Pancreas (tissue), 10 donors: ENCODE results near the gene RBM38. TPM values are rescaled to one million over a fixed set of nuclear protein-coding genes. Genes with fewer than 3 reads are reported as not detected.

ENCODE experiments used
- ATAC-seq, 4 donors: fragments of 200-7000 bp; cut with Tn5 transposase; one replicate each; pipeline versions ENCODE4 v1.8.0 to v1.9.1; 2020; ENCODE audit warnings: mild to moderate bottlenecking in 4 of 4, moderate library complexity in 4 of 4
- DNase-seq, 6 donors: peaks; one replicate each; pipeline ENCODE4 v3.0.0-alpha.2; 2020
- FAIRE-seq: peaks from 2 replicates; lab custom pipeline; 2012; peaks lifted over from hg19 to GRCh38; lab: Jason Lieb, UNC
- H3K27ac ChIP-seq, 4 donors: fragments of 200-600 bp; sonication (generic); 1 replicate in 3 of 4; 2 replicates in 1 of 4; pipeline versions ENCODE4 v1.5.0 to v1.8.0; 2020
- H3K27me3 ChIP-seq, 4 donors: fragments of 200-600 bp; one replicate each; pipeline ENCODE4 v1.8.0; 2021
- H3K36me3 ChIP-seq, 3 donors: fragments of 200-600 bp; sonication (generic) in 1 of 3; one replicate each; pipeline versions ENCODE4 v1.5.0 to v1.8.0; 2020 to 2021
- H3K4me1 ChIP-seq, 3 donors: fragments of 200-600 bp; one replicate each; pipeline ENCODE4 v1.8.0; 2021
- H3K4me3 ChIP-seq, 4 donors: fragments of 200-600 bp; sonication (generic) in 2 of 4; one replicate each; pipeline versions ENCODE4 v1.5.0 to v1.8.0; 2020 to 2021
- H3K9me3 ChIP-seq, 4 donors: fragments of 200-600 bp; one replicate each; pipeline ENCODE4 v1.8.0; 2021
- WGBS, 2 donors: extraction: QIAGEN DNeasy Blood & Tissue Kit; methylation state at CpG; one replicate each; pipeline ENCODE4 v1.1.7; 2013; 5-methylcytosine and 5-hydroxymethylcytosine counted together
- intact Hi-C, 3 donors: fragments of 100-400 bp; cut with DNase I; formaldehyde crosslinking; loops; one replicate each; pipeline versions ENCODE4 v1.11.1 to v1.14.2; 2022
- polyA plus RNA-seq, 2 donors: library from polyadenylated mRNA; stranded (reverse); fragments of 200-250 nt; gene quantifications; one replicate each; pipeline ENCODE4 v1.2.3, GENCODE V29; 2013
- total RNA-seq, 6 donors: library from RNA; stranded (reverse); fragmentation: NEBNext Ultra II Directional in 4 of 6; extraction: Animal tissue kit (Norgen Biotek cat#: 25700) in 4 of 6; gene quantifications; one replicate each; pipeline versions ENCODE4 v1.2.1 to v1.2.4, GENCODE V29; 2021 to 2023
- TF ChIP-seq, protein P1 (sequence below), 4 donors: fragments of 200-600 bp; sonication (generic) in 3 of 4; IDR thresholded peaks; one replicate each; pipeline versions ENCODE4 v1.5.0 to v1.8.0; 2021; ENCODE audit warnings: antibody characterized with exemption in 4 of 4
- donor health status: healthy with polysubstance abuse.
- donor health status: DM: no; HTN: no; CAD: no; lungs with moderate emphysema.
- donor health status: DM: no; HTN: no; CAD: no.
- donor health status: control.
- donor health status: control.
- donor health status: Bipolar disorder and iron deficiency.
- donor health status: DM: yes; HTN: yes; CAD: no.
- donor health status: DM: no; HTN: no; CAD: no.
- donor health status: DM: no; HTN: no; CAD: no.
- donor health status: DM: yes; HTN: yes; CAD: no.

RBM38 gene
- total and polyA plus RNA-seq, 8 donors, result 3.9 to 13.1 (median 6.2) TPM

DNA sequence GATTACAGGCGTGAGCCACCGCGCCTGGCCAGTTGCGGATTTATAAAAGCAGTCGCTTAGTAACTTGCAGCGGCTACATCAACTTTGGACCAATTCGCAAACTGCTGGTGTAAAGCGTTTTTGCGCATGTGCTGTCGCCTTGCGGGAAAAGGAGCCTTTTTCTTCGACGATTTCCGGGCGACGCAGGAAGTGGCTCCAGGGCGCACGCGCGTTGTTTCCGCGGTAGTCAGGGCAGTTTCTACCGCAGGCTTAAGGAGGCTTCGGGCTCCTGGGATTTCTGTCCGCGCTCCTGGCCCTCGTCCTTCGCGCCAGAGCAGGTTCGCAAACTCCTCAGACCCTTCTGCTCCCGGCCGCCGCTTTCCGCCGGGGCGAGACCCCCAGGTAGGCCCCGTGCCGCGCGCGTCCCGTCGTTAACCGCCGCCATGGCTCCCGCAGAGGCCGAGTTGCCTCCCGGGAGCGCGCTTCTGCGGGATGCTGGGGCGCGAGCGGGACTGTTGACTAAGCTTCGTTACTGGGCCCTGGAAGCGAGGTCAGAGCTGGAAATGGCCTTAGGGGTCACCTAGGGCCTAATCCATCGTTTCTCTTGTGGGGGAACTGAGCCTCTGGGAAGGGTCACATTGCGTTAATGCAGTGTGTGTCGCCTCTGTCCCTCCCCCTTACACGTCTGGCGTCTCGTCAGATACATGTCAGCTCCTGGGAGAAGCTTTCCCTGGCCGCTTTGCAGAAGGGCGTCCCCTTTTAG lies 40.0 kb upstream of the RBM38 start, which contains the start of gene RAE1:
RAE1 (plus strand) TSS at position 214 of the 742 bp plus-strand sequence. CDS start 2,784 bp downstream, outside the sequence.
- FAIRE-seq (no peak), ATAC-seq (peak; percentile 93 to 98 (median 96)), DNase-seq (peak; percentile 85 to 95 (median 90))
- Histone ChIP-seq H3K27me3 (no peaks in the 10 kb centered on the region), H3K4me1 (peaks cover 0 to 7% (median 0%) of the 10 kb centered on the region in 3 donors), H3K9me3 (no peaks in the 10 kb centered on the region), H3K4me3 (peak within 1 kb of the TSS; percentile 85 to 99 (median 94)), H3K36me3 (peaks cover 0 to 22% (median 0%) of the 10 kb centered on the region in 3 donors), H3K27ac (peak within 1 kb of the TSS; percentile 57 to 68 (median 64))
- WGBS, 2 donors, result 0% methylated on average over 64 of the region's 64 CpGs
- TF ChIP-seq, protein P1, sequence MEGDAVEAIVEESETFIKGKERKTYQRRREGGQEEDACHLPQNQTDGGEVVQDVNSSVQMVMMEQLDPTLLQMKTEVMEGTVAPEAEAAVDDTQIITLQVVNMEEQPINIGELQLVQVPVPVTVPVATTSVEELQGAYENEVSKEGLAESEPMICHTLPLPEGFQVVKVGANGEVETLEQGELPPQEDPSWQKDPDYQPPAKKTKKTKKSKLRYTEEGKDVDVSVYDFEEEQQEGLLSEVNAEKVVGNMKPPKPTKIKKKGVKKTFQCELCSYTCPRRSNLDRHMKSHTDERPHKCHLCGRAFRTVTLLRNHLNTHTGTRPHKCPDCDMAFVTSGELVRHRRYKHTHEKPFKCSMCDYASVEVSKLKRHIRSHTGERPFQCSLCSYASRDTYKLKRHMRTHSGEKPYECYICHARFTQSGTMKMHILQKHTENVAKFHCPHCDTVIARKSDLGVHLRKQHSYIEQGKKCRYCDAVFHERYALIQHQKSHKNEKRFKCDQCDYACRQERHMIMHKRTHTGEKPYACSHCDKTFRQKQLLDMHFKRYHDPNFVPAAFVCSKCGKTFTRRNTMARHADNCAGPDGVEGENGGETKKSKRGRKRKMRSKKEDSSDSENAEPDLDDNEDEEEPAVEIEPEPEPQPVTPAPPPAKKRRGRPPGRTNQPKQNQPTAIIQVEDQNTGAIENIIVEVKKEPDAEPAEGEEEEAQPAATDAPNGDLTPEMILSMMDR (IDR thresholded peaks at IDR 0.05), result no peak
- intact Hi-C loops, result no loop called here

DNA sequence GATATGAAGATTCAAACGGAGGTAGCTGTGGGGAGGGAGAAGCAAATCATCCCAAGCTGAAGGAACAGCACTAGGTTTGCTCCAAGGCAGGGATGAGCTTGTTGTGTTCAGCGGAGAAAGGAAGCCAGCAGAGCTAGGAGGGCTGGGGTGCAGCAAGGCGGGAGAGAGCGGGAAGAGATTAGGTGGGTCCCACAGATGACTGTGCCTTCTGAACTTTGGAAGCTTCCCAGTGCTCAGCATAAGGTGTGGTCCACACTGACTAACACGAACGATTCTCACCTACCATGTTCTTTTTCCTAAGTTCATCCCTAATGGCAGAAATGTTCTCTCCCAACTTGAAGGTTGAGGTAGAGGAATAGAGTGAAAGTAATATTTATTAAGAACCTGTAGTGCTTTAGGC lies 38.9 kb upstream of the RBM38 start:
- FAIRE-seq, result no peak
- intact Hi-C loops, result no loop called here
- no peaks in the 10 kb centered on the region for H3K9me3 ChIP-seq
- H3K4me3 ChIP-seq, result peak overlapping the region in 1 of 4 donors; percentile 85
- no peak overlapping the region for H3K27ac ChIP-seq
- no peak for DNase-seq
- TF ChIP-seq, protein P1 (IDR thresholded peaks at IDR 0.05), result no peak
- 72 to 74% methylated on average over 6 of the region's 6 CpGs for WGBS, 2 donors
- H3K36me3 ChIP-seq, result peaks cover 0 to 30% (median 4%) of the 10 kb centered on the region in 3 donors
- H3K4me1 ChIP-seq, result peaks cover 0 to 7% (median 0%) of the 10 kb centered on the region in 3 donors
- ATAC-seq, result no peak
- H3K27me3 ChIP-seq, result no peaks in the 10 kb centered on the region

DNA sequence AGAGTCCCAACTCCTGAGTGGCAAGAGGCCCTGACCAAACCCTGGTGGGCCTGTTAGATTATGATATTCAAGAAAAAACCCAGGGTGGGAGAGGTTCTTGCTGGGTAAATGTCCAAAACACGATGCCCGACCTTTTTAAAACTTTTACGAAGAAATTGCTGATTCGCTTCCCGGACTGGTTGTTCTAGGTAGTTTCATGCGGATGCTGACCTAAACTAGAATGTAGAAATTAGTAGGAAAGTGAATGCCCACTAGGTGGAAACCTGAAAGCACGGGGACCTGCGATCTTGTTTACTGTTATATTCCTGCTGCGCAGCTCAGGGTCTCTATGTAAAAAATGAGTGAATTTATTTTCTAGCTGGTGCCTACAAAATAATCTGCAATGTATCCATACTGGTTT lies 37.8 kb upstream of the RBM38 start:
- no peak for ATAC-seq
- no peaks in the 10 kb centered on the region for H3K9me3 ChIP-seq
- H3K4me3 ChIP-seq, result no peak overlapping the region
- H3K4me1 ChIP-seq, result peaks cover 0 to 7% (median 0%) of the 10 kb centered on the region in 3 donors
- H3K36me3 ChIP-seq, result peaks cover 0 to 30% (median 4%) of the 10 kb centered on the region in 3 donors
- no peaks in the 10 kb centered on the region for H3K27me3 ChIP-seq
- TF ChIP-seq, protein P1 (IDR thresholded peaks at IDR 0.05), result no peak
- DNase-seq, result no peak
- H3K27ac ChIP-seq, result no peak overlapping the region
- FAIRE-seq, result no peak
- WGBS, 2 donors, result 88 to 90% methylated on average over 9 of the region's 9 CpGs
- intact Hi-C loops, result no loop called here

DNA sequence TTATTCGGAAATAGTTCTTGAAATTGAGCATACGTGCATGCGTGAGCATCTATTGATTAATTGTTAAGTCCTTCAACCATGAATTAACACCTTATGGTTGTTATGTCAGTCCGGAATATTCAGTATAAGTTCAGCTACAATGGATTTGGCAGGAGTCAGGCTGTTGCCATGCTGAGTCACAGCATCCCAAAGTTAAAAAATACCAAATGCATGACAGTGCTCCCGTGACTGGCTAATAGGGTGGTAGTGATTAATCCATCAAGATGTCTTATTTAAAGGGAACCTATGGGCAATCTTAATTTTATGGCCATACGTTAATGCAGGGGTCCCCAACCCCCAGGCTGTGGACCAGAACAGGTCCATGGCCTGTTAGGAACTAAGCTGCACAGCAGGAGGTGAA lies 29.7 kb upstream of the RBM38 start:
- Histone ChIP-seq H3K9me3 (no peaks in the 10 kb centered on the region), H3K4me3 (no peak overlapping the region), H3K27me3 (no peaks in the 10 kb centered on the region), H3K4me1 (no peaks in the 10 kb centered on the region), H3K27ac (no peak overlapping the region), H3K36me3 (peaks cover 0 to 24% (median 15%) of the 10 kb centered on the region in 3 donors)
- FAIRE-seq, result no peak
- TF ChIP-seq, protein P1 (IDR thresholded peaks at IDR 0.05), result no peak
- no peak for DNase-seq
- 82 to 86% methylated on average over 6 of the region's 6 CpGs for WGBS, 2 donors
- ATAC-seq, result no peak
- intact Hi-C loops, result no loop called here

DNA sequence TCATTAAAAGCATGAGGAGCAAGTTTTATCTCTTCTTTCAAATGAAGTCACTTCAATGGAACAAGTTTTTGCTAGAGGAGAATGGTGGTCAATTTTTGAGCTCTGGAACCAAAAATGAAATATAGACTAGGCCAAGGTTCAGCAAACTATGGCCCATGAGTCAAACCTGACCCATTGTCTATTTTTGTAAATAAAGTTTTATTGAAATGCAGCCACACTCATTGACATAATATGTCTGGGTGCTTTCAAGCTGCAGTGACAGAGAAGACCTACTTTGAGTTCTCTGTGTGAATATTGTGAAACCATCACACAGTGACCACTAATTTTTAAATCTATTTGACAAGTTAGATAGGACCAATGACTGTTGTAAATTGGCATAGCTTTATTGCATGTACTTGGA lies 26.7 kb upstream of the RBM38 start:
- Histone ChIP-seq H3K4me3 (no peak overlapping the region), H3K9me3 (no peaks in the 10 kb centered on the region), H3K4me1 (no peaks in the 10 kb centered on the region), H3K36me3 (peaks cover 8 to 41% (median 21%) of the 10 kb centered on the region in 3 donors), H3K27ac (no peak overlapping the region), H3K27me3 (no peaks in the 10 kb centered on the region)
- TF ChIP-seq, protein P1 (IDR thresholded peaks at IDR 0.05), result no peak
- DNase-seq (no peak), FAIRE-seq (no peak), ATAC-seq (no peak)
- intact Hi-C loops, result no loop called here
